Measurements from ENCODE around the gene ADGRF4.

The ADGRF4 gene

GRCh38 chr6:47681201-47681990 lies 17.0 kb upstream of the ADGRF4 start:
- DNase-seq (ENCODE audit: low read depth in 2 of 2) = no peak

GRCh38 chr6:47686411-47686810 lies 12.0 kb upstream of the ADGRF4 start:
- no peak for DNase-seq (ENCODE audit: low read depth in 2 of 2)

DNA sequence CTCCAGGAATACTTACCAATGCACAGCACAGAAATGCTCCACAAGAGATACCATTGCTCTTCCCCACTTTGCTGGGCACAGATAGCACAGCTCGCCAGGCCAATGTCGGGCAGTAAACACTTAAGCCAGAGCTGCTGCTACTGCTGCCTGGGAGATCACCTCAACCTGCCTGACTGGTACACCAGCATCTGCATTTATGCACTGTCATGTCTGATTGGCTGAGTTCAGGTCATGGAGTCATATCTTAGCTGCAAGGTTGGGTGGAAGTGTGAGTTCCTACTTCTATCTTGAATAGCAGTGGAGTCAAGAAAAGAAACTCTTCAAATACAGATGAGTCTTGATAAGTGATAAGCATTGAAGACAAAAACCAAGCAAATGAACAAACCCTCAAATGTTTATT lies 10.9 kb upstream of the ADGRF4 start:
- no peak for DNase-seq (ENCODE audit: low read depth in 2 of 2)

- DNase-seq (ENCODE audit: low read depth in 2 of 2) = no peak
Measured at GRCh38 chr6:47690214-47690613, 8.2 kb upstream of the ADGRF4 start.

- no peak for DNase-seq (ENCODE audit: low read depth in 2 of 2)
Measured at GRCh38 chr6:47690791-47691190, 7.6 kb upstream of the ADGRF4 start.

- DNase-seq (ENCODE audit: low read depth in 2 of 2) = no peak
Measured at GRCh38 chr6:47697925-47698324, 455 bp upstream of the ADGRF4 start.

DNA sequence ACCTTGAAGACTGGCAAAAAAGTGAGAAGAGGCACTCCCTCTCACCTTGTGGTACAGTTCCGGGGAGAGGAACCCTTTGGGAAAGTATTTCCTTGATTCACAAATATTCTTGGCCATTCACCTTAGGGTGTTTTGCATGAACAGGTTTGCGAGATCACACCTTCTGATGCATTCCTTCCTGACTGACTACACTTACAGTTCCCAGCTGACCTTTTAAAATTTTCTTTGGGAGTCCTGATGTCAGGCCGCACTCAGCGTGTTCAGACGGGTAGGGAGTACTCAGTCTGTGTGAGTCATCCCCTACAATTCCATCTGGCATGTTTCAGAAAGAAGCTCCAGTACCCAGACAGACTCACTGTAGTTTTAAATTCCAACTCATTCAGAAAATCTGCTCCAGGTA lies 1.7 kb downstream of the ADGRF4 start:
- DNase-seq (ENCODE audit: low read depth in 2 of 2) = no peak

- DNase-seq (ENCODE audit: low read depth in 2 of 2) = no peak
Measured at GRCh38 chr6:47700596-47700995, 2.2 kb downstream of the ADGRF4 start.

DNA sequence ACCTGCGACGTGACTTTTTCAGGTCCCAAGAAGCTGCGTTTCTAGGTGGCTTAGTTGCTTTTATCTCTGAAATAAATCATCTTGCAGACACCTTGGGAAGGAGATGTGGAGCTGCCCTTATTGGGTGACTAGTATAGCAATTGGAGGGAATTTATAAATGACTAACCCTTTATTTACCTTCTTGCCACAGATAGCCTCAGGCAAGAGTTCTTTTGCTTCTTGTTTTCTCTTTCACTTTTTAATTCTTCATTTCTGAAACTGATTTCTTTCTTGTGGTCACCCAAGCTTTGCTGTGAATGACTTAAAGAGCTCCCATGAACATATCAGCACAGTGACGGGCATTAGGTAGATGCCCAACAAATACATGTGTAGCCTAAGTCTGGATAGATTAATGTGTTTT lies 3.0 kb downstream of the ADGRF4 start:
- no peak for DNase-seq (ENCODE audit: low read depth in 2 of 2)

GRCh38 chr6:47709160-47709559 lies 10.8 kb downstream of the ADGRF4 start:
- no peak for DNase-seq (ENCODE audit: low read depth in 2 of 2)

DNA sequence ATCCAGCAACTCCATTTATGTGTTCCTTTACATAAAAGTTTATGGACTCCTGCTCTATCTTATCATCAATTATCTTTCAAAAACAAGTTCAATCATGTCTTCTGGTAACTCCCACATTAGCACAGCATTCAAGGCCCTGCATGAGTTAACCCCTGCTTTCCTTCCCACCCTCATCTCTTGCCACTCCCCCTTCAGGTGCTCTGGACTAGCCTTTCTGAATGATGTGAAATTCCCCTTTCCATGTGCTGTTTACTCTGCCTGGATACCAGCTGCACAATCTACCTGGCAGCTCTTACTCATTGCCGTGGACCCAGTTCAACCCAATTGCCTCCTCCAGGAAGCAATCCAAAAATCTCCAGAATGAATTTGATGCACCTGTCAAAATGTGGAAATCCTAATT lies 11.9 kb downstream of the ADGRF4 start:
- no peak for DNase-seq (ENCODE audit: low read depth in 2 of 2)

DNA sequence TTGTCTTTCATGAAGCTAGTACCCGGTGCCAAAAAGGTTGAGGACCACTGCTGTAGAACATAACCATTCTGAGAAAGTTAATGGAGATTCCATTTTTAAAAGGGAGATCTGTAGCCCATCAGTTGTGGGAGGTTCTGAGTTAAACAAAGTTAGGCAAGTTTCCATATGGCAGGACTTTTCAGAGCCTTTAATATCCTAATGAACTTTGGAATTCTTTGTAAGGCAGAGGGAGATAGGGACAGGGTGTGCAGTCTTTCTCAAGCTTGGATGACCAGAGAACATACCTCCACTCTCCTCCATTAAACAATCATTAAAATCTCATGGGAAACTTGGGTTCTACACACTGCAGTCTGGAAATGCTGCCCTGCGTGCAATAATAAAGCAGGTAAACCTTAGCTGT lies 14.8 kb downstream of the ADGRF4 start:
- DNase-seq (ENCODE audit: low read depth in 2 of 2) = no peak

GRCh38 chr6:47714802-47715201 lies 16.4 kb downstream of the ADGRF4 start:
- no peak for DNase-seq (ENCODE audit: low read depth in 2 of 2)

DNA sequence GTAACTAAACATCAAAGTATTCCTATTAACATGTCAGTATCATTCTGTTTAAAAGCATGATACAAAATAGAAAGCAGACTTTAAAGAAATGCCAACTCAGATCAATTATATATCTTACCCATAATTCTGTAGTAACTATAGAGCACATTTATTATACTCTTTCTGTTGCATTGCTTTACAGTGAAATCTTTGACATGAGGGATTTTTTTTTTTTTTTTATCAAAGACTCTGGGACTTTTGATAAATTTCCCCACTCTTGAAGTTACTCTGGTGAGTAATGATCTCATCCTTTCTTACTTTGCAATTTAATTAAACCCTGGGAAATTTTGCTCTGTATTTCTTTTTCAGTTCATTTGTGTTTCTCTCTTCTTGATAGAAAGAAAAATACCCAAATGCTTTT lies 17.4 kb downstream of the ADGRF4 start:
- no peak for DNase-seq (ENCODE audit: low read depth in 2 of 2)

GRCh38 chr6:47716207-47716606 lies 17.8 kb downstream of the ADGRF4 start:
- DNase-seq (ENCODE audit: low read depth in 2 of 2) = no peak

- no peak for DNase-seq (ENCODE audit: low read depth in 2 of 2)
Measured at GRCh38 chr6:47718571-47718970, 20.2 kb downstream of the ADGRF4 start.

GRCh38 chr6:47721189-47721588 lies 22.8 kb downstream of the ADGRF4 start:
- DNase-seq (ENCODE audit: low read depth in 2 of 2) = no peak

DNA sequence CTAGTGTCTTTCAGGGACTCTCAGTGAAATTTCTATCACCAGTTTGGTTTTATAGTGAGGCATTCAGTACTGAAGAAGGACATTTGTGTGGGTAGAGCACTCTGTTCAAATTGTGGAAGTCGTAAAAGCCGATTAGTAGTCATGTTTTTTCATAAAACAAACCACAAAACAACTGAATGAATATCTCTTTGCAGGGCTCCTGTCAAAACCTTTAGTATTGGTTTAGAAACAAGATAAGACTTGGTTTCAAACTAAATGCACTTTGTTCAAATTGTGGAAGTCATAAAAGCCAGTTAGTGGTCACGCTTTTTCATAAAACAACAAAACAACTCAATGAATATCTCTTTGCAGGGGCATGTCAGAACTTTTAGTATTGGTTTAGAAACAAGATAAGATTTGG lies 23.8 kb downstream of the ADGRF4 start:
- no peak for DNase-seq (ENCODE audit: low read depth in 2 of 2)

- no peak for DNase-seq (ENCODE audit: low read depth in 2 of 2)
Measured at GRCh38 chr6:47724300-47724699, 25.9 kb downstream of the ADGRF4 start.

DNA sequence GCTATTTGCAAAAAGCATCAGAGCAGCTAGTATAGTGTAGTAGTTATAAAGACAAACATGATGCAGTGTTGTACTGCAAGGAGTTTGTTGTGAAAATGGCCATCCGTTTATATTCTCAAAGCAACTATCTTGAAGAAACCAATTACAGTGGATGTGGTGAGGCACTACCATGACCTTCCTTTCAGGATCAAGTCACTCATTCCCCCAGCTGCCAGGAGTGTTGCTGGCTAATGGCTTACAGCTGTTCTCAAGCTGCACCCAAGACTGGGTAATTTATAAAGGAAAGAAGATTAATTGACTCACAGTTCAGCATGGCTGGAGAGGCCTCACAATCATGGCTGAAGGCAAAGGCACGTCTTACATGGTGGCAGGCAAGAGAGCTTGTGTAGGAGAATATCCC lies 29.0 kb downstream of the ADGRF4 start:
- no peak for DNase-seq (ENCODE audit: low read depth in 2 of 2)

DNA sequence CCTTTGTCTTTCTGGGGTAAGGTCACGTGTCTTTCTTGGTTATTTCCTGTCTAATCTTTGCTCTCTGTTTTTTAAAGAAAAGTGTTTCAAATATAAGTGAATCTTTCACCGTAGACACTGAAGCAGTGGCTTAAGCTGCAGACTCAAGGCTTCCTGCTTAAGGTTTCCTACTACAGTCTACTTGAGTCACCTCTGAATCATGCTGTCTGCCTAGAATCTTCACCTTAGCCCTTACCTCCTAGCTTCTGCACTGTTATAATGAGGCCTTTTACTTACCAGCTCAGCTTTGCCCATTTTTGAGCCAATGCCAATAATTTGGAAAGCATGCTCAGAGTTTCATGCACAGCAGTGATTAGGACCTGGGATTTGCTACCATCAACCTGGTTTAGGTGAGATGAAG lies 30.6 kb downstream of the ADGRF4 start:
- no peak for DNase-seq (ENCODE audit: low read depth in 2 of 2)

DNA sequence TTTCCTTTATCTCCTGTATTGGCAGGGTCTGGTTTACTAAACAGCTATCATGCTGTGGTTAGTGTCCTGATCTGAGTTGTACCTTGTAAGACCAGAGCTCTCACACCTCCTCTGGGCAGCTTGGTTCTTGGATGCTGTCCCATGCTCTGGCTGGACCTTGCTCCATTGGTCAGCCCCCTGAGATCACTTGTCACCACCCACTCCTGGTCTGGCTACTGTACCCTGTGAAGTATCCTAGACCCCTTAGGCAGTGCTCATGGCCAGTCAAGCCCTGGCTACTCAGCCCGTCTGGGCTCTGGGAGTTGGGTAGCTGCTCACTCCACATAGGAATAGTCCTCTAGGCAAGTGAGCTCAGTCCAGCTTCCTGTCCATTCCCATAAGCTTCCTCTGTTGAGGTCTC lies 31.1 kb downstream of the ADGRF4 start:
- no peak for DNase-seq (ENCODE audit: low read depth in 2 of 2)

- DNase-seq (ENCODE audit: low read depth in 2 of 2) = no peak
Measured at GRCh38 chr6:47733879-47734558, 35.6 kb downstream of the ADGRF4 start.

Measured in stimulated activated CD4-positive, alpha-beta T cell treated with anti-CD3 and anti-CD28 coated beads, Interleukin-1b, Interleukin-23, amount 100 ng/mL, for 1 hour (primary cell).